HUDEP-2 (cell line): ENCODE results near the gene FAM53C.
"Not testable (repeated sequence)": the region's sequence is repeated elsewhere in the genome, so short reads cannot be mapped to it uniquely, and the experiment has no call there.

Experiments
- DNase-seq, 76 experiments: peaks; one replicate each; lab custom pipeline; 2025; ENCODE audit not compliant: unreplicated experiment in 76 of 76; lab: John Stamatoyannopoulos, UW

FAM53C gene

DNA sequence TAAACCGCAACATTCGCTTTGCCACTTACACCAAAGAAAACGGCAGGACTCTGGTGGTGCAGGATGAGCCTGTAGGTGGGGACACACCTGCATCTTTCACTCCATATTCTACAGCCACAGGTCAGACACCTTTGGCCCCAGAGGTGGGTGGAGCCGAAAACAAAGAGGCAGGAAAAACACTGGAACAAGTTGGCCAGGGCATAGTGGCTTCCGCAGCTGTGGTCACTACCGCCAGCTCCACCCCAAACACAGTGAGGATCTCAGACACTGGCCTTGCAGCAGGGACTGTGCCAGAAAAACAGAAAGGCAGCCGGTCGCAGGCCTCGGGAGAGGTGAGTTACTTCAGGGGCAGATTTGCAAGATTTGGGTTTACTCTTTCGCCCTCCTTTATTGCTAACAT, 48.2 kb downstream of the FAM53C start:
- DNase-seq = no peak

DNA sequence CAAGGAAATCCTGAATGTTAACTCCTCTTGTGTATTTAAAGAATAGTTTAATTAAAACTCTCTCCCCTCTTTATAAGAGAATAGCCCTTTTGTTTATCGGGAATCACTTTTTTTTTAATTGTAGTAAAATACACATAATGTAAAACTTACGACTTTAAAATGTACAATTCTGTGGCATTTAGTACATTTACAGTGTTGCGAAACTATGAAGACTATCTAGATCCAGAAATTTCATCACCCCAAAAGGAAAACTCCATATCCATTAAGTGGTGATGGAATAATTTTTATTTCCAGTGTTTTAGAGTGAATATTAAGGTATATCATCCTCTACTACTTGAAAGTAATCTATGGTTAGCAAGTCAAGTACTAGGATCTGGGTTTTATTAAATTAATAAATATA, 51.3 kb downstream of the FAM53C start:
- no peak for DNase-seq

DNA sequence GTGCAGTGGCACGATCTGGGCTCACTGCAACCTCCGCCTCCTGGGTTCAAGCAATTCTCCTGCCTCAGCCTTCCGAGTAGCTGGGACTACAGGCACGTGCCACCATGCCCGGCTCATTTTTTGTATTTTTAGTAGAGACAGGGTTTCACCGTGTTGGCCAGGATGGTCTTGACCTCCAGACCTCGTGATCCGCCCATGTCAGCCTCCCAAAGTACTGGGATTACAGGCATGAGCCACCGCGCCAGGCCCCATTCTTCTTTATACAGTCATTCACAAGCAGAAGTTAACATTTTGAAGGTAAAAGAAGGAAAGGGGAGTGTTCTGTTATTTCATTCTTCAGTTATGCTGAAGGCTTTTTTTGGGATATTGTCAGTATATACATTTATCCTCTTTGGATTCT, 51.8 kb downstream of the FAM53C start:
- DNase-seq = not testable (repeated sequence)

DNA sequence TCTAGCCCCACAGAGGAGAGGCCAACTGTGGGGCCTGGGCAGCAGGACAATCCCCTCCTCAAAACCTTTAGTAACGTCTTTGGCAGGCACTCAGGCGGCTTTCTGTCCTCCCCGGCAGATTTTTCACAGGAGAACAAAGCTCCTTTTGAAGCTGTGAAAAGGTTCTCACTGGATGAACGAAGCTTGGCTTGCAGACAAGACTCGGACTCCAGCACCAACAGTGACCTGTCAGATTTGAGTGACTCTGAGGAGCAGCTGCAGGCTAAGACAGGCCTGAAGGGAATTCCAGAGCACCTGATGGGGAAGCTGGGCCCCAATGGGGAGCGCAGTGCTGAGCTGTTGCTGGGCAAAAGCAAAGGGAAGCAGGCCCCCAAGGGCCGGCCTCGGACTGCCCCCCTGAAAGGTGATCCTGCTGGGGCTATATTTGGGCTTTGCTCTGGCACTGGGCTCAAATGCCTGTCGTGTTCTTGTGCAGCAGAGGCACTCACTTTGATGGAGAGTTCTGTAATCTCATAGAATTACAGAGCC, 53.9 kb downstream of the FAM53C start:
- no peak for DNase-seq
